Lower leg skin (tissue), 3 donors: ENCODE data around the gene RAB11A.

ENCODE experiments used
- CTCF ChIP-seq, 3 donors: fragments of 450-650 bp; IDR thresholded peaks; one replicate each; pipeline ENCODE4 v1.5.1; 2016; ENCODE audit warnings: antibody characterized with exemption in 3 of 3, mild to moderate bottlenecking in 3 of 3, moderate library complexity in 2 of 3
- POLR2A ChIP-seq, 2 donors: fragments of 450-650 bp; IDR thresholded peaks; one replicate each; pipeline ENCODE4 v1.6.1; 2016 to 2017; ENCODE audit warnings: antibody characterized with exemption in 2 of 2, mild to moderate bottlenecking in 1 of 2, moderate library complexity in 1 of 2

GRCh38 chr15:65851981-65852380 is 17.3 kb upstream of the RAB11A start:
- TF ChIP-seq CTCF (IDR thresholded peaks at IDR 0.05) (no peak), POLR2A (IDR thresholded peaks at IDR 0.05) (no peak)
